ENCODE data around the gene WNK1. TPM values are rescaled to one million over a fixed set of nuclear protein-coding genes. Genes with fewer than 3 reads are reported as not detected.

WNK1 gene
- total RNA-seq, 1 experiment from 2014 or later: 117 TPM

DNA sequence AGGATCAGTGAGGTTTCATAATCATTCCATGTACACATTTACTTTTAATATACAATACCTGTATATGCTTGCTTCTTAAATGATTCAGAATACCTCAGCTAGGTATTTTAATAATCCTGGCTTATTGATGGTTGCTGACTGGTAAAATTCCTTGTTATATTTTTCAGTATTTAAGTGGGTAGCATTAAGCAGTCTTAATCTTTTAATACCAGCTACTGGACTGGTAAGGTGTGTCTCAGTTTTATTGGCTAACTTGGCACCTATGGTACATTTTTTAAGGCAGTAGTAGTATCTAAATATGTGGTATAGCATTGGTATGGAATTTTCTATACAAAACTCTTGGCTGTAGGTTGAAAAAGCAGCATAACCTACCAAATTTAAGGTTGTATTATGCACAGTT is 100.5 kb downstream of the WNK1 start:
- H3K27me3 Mint-ChIP-seq (ENCODE audit: low read depth): no peaks in the 10 kb centered on the region
- Histone ChIP-seq H3K18ac (ENCODE audit: insufficient read length, low read depth, low read length) (no peak overlapping the region), H2BK120ac (ENCODE audit: low read depth, low read length, poor library complexity, severe bottlenecking) (no peak overlapping the region), H3K79me1 (ENCODE audit: insufficient read depth, low read depth, low read length, poor library complexity, severe bottlenecking) (no peaks in the 10 kb centered on the region), H4K20me1 (ENCODE audit: control insufficient read depth, insufficient read depth, insufficient read length) (no peaks in the 10 kb centered on the region), H4K91ac (ENCODE audit: insufficient read length, low read depth, low read length) (no peak overlapping the region), H3K27me3 (ENCODE audit: insufficient read depth, low read length) (no peaks in the 10 kb centered on the region), H4K5ac (ENCODE audit: insufficient read length, low read depth, low read length) (no peak overlapping the region), H3K56ac (ENCODE audit: insufficient read length, low read depth, low read length) (no peak overlapping the region), H2AFZ (ENCODE audit: low read length) (no peak overlapping the region), H2BK15ac (ENCODE audit: low read depth, low read length) (no peak overlapping the region), H2BK12ac (ENCODE audit: insufficient read length, low read depth, low read length) (no peak overlapping the region), H3K79me2 (ENCODE audit: insufficient read depth, low read length) (no peaks in the 10 kb centered on the region), H3K14ac (ENCODE audit: insufficient read depth, low read length) (no peak overlapping the region), H3K27ac (ENCODE audit: insufficient read length, low read depth, low read length) (no peak overlapping the region), H3K4me2 (ENCODE audit: insufficient read depth, insufficient read length, low read length) (no peak overlapping the region), H3K4ac (ENCODE audit: low read depth, low read length) (no peak overlapping the region), H3K9ac (ENCODE audit: extremely low read depth, insufficient read length, low read length) (no peak overlapping the region), H3K23ac (ENCODE audit: insufficient read length, low read depth, low read length) (no peak overlapping the region), H3K23me2 (ENCODE audit: insufficient read length, low read depth, low read length, poor library complexity, severe bottlenecking) (no peaks in the 10 kb centered on the region), H3K9me3 (ENCODE audit: control insufficient read depth, low read depth, low read length) (no peaks in the 10 kb centered on the region), H4K8ac (replicated peaks; ENCODE audit: insufficient read length, low read depth, low read length) (no peak overlapping the region), H2BK5ac (ENCODE audit: insufficient read length, low read length) (no peak overlapping the region), H2AK5ac (ENCODE audit: insufficient read length, low read length) (no peak overlapping the region), H2BK20ac (ENCODE audit: low read depth, low read length, poor library complexity, severe bottlenecking) (no peak overlapping the region), H3T11ph (ENCODE audit: low read length) (no peak overlapping the region), H3K4me1 (ENCODE audit: insufficient read depth, low read length) (no peaks in the 10 kb centered on the region)
- H3K4me3 Mint-ChIP-seq: no peak overlapping the region
- no peaks in the 10 kb centered on the region for H3K4me1 Mint-ChIP-seq
- peaks cover 2 to 18% (median 18%) of the 10 kb centered on the region in 3 experiments; a peak in 6 of 7 replicates for H3K36me3 Mint-ChIP-seq (ENCODE audit: insufficient read depth in 1 of 3, low read depth in 3 of 3)
- TF ChIP-seq CTCF (conservative IDR thresholded peaks at IDR 0.05): no peak
- no peak overlapping the region for H3K27ac Mint-ChIP-seq
- H3K9me3 Mint-ChIP-seq: no peaks in the 10 kb centered on the region
- no peak for DNase-seq

Data from H9 (cell line).